T-helper 17 cell (primary cell): ENCODE data around the gene AHSP. TPM values are rescaled to one million over a fixed set of nuclear protein-coding genes. Genes with fewer than 3 reads are reported as not detected.
"Not testable (repeated sequence)": the region's sequence is repeated elsewhere in the genome, so short reads cannot be mapped to it uniquely, and the experiment has no call there.

Source experiments
- ATAC-seq: fragments of 150-1000 bp; cut with Tn5 transposase; 2 replicates; pipeline ENCODE4 v1.10.0; 2021; ENCODE audit warnings: mild to moderate bottlenecking, moderate library complexity
- DNase-seq, 3 donors: peaks; one replicate each; pipeline versions ENCODE4 v3.0.0 to v3.0.0-alpha.2; 2020 to 2021
- H3K9me3 ChIP-seq: one replicate; pipeline ENCODE4 v1.7.0; 2013; ENCODE audit warnings: low read length, mild to moderate bottlenecking; ENCODE audit not compliant: control insufficient read depth, poor library complexity, severe bottlenecking
- H3K27ac Mint-ChIP-seq: one replicate; pipeline ENCODE4 v1.8.0; 2022; ENCODE audit warnings: mild to moderate bottlenecking, moderate library complexity, mixed read lengths
- H3K27me3 Mint-ChIP-seq: one replicate; pipeline ENCODE4 v1.8.0; 2022; ENCODE audit warnings: mixed read lengths
- H3K36me3 Mint-ChIP-seq: one replicate; pipeline ENCODE4 v1.8.0; 2022; ENCODE audit warnings: low read depth, mixed read lengths
- H3K4me1 Mint-ChIP-seq: one replicate; pipeline ENCODE4 v1.8.0; 2022; ENCODE audit warnings: mild to moderate bottlenecking, mixed read lengths
- H3K4me3 Mint-ChIP-seq: one replicate; pipeline ENCODE4 v1.8.0; 2022; ENCODE audit warnings: mild to moderate bottlenecking, moderate library complexity, mixed read lengths
- total RNA-seq, 4 donors: library from RNA in 2 of 4; stranded (reverse) in 2 of 4; gene quantifications; one replicate each; pipeline ENCODE4 v1.2.3 and lab custom pipeline; 2022 to 2026

Gene AHSP
- total RNA-seq, 2 donors from 2014 or later = not detected

DNA sequence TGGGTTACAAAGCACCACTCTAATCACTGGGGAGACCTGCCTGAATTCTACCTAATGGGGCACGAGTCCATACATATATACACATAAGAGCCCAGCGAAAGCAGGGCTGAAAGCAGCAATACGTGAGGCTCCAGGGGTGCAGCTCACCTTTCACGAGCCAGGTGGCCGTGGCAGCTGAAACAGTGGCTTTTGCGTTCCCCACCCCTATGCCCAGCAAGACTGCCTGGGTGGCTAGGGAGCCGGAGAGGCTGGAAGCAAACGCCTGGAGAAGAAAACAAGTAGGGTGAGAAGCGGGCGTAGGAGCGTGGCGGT, 20.1 kb upstream of the AHSP start:
- no peaks in the 10 kb centered on the region for H3K9me3 ChIP-seq
- Mint-ChIP-seq H3K4me1 (peaks cover 27% of the 10 kb centered on the region), H3K27ac (peak overlapping the region; percentile 94), H3K4me3 (peak overlapping the region; percentile 95), H3K36me3 (peaks cover 4% of the 10 kb centered on the region), H3K27me3 (no peaks in the 10 kb centered on the region)
- ATAC-seq = peak; percentile 44
- DNase-seq = no peak

DNA sequence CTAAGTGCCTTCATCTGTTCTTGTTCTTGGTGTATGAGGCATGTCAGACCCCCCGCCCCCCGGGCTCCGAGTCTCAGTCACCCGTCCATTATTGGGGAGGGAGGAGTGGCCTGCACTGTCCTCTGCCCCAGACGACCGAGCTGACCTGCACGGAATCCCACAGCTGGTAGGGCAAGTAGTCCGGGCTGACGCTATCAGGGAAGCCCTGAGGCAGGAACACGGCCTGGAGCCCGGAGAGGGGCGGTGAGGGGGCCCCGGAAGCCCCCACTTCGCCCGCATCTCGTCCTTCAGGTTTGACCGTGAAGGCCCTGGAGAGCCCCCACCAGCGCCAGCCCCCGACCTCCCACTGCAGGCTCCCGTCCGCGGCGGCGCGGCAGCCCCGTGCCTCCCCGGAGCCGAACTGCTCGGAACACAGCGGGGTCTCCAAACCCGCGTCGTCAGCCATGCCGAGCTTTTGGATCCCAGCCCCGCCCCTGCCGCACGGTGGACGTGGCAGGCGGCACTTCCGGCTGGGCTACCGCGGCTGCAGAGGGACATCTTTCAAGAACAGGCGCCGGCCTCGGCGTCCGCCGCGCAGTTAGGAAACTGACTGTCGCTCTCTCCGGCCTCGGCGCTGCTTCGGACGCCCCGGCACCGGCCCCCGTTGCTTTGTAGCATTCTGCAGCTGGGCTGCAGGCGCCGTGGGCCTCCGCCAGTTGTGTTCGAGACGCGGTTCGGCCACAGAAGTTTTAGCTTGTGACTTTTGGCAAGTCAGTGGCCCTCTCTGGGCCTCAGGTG, 19.6 kb upstream of the AHSP start, which contains the start of gene RUSF1:
Gene RUSF1 (minus strand): TSS at position 463 of the 777 bp plus-strand sequence. CDS start 18 bp downstream, at position 445.
- H3K9me3 ChIP-seq = no peaks in the 10 kb centered on the region
- peak; percentile 53 to 65 (median 65) for DNase-seq
- peak within 1 kb of the TSS; percentile 94 for H3K27ac Mint-ChIP-seq
- peaks cover 4% of the 10 kb centered on the region for H3K36me3 Mint-ChIP-seq
- H3K4me3 Mint-ChIP-seq = peak within 1 kb of the TSS; percentile 95
- peak; percentile 89 for ATAC-seq
- no peaks in the 10 kb centered on the region for H3K27me3 Mint-ChIP-seq
- H3K4me1 Mint-ChIP-seq = peaks cover 27% of the 10 kb centered on the region

DNA sequence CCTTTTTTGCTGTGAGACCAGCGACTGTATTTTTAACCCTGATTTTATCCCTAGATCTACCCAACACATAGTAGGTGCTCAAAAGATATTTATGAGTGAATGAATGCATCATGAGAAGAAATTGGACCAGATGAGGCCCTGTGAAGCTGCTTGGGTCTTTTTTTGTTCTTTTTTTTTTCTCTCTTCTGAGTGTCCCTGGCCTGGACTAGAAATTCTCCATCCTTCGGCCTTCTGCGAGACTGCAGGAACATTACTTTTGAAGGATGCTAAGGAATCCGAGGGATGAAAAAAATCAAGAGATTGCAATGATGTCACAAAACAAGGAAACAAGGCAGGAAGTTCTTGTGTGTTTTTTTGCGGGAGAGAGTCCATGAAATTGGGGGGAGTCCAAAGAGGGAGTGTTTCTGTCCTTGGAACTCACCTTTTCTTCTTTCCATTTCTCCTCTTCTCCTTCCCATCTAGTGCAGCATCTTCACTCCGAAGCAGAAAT, 18.9 kb upstream of the AHSP start:
- H3K9me3 ChIP-seq = no peaks in the 10 kb centered on the region
- DNase-seq (no peak), ATAC-seq (peak; percentile 9)
- H3K27me3 Mint-ChIP-seq = no peaks in the 10 kb centered on the region
- peaks cover 27% of the 10 kb centered on the region for H3K4me1 Mint-ChIP-seq
- peak overlapping the region; percentile 94 for H3K27ac Mint-ChIP-seq
- peak overlapping the region; percentile 95 for H3K4me3 Mint-ChIP-seq
- peaks cover 4% of the 10 kb centered on the region for H3K36me3 Mint-ChIP-seq

DNA sequence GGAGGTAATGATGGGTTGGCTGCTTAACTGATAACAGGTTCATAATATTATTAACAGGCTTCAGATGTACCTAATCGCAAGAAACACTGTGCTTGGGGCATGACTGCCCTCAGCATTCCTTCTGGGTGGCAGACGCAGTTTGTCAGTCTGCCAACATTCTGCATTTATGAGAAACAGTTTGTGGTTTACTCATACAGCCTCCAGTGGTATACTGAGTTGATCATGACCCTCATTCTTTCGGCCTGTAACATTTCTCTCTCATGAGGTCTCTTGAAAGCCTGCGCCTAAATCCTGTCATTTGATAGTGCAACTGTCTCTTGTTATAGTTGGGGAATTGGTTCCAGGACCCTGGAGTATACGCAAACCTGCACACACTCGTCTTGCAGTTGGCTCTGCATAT, 14.6 kb upstream of the AHSP start:
- Mint-ChIP-seq H3K27ac (no peak overlapping the region), H3K4me3 (no peak overlapping the region), H3K36me3 (peaks cover 2% of the 10 kb centered on the region), H3K4me1 (peaks cover 12% of the 10 kb centered on the region), H3K27me3 (peaks cover 4% of the 10 kb centered on the region)
- no peak for ATAC-seq
- H3K9me3 ChIP-seq = peaks cover 3% of the 10 kb centered on the region
- DNase-seq = no peak

DNA sequence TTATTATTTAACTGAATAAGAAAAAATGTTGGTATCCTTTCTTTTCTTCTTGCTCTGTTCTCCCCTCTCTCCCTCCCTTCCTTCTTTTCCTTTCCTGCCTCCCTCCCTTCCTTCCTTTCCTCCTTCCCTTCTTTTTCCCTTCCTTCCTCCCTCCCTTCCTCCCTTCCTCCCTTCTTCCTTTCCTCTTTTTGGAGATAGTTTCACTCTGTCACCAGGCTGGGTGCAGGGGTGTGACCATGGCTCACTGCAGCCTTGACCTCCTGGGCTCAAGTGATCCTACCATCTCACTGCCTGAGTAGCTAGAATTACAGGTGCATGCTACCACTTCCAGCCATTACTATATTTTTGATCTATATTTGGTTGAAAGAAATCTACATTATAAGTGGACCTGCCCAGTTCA, 13.8 kb upstream of the AHSP start:
- no peak for DNase-seq
- ATAC-seq = no peak
- Mint-ChIP-seq H3K4me3 (no peak overlapping the region), H3K27me3 (peaks cover 4% of the 10 kb centered on the region), H3K27ac (no peak overlapping the region), H3K4me1 (peaks cover 9% of the 10 kb centered on the region), H3K36me3 (peaks cover 2% of the 10 kb centered on the region)
- peaks cover 3% of the 10 kb centered on the region for H3K9me3 ChIP-seq

DNA sequence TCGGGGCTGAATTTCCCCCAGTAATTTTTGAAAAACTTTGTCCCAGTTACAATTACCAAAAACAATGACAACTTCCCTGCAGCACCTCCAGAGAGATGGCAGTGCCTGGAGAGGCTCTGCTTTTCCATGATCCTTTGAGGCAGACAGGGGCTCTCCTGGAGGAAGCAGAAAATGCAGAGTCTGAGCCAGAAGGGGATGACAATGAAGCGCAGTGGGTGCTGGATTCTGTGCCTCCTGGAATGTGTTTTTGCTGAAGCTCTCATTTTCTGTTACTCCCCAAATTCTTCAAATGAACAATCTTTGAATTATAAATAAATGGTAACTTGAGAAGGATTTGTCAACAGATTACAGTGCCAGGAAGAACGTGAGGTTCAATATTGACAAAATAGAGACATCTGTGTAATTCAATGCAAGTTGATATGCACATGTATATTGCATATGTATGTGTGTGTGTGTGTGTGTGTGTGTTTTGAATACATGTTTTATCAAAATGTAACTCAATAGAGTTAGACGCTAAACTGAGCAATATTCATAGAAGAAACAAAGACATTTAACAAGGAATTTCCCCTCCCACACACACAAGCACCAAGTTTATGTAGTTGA, 9.8 kb upstream of the AHSP start:
- Mint-ChIP-seq H3K4me1 (peaks cover 2% of the 10 kb centered on the region), H3K27me3 (peaks cover 4% of the 10 kb centered on the region), H3K36me3 (peaks cover 2% of the 10 kb centered on the region), H3K27ac (no peak overlapping the region), H3K4me3 (no peak overlapping the region)
- no peak for ATAC-seq
- peaks cover 3% of the 10 kb centered on the region for H3K9me3 ChIP-seq
- DNase-seq = no peak

DNA sequence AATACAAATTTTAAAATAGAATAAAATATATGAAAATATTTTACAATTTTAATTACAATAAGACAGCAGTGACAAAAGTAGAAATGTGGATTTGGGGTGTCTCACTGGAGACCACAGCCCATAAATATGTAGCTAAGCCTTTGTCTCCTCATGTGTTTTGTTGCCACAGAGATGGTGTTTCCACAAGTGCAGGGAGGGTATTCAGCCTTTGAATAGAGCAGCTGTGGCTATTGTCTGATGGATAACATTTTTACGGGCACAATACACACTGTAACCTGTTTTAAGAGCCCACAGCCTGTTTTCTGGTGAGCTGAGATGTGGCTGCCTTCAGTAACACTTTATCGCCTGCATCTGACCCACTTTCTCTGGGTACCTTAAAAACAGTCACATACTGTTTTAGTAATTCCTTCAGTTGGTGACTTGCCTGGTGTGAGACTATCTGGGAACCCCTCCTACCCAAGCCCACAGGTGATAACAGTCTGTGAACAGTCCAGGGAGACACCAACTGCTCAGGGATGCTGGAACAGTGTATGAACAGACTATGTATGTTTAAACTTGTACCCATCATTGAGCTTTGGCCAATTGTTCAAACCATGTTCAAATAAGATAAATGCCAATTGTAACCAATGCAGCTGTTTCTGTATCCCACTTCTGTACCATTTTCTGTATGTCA, 7.8 kb upstream of the AHSP start:
- Mint-ChIP-seq H3K4me3 (no peak overlapping the region), H3K27ac (no peak overlapping the region), H3K36me3 (peaks cover 2% of the 10 kb centered on the region), H3K27me3 (peaks cover 4% of the 10 kb centered on the region), H3K4me1 (no peaks in the 10 kb centered on the region)
- peaks cover 3% of the 10 kb centered on the region for H3K9me3 ChIP-seq
- ATAC-seq (no peak), DNase-seq (no peak)

DNA sequence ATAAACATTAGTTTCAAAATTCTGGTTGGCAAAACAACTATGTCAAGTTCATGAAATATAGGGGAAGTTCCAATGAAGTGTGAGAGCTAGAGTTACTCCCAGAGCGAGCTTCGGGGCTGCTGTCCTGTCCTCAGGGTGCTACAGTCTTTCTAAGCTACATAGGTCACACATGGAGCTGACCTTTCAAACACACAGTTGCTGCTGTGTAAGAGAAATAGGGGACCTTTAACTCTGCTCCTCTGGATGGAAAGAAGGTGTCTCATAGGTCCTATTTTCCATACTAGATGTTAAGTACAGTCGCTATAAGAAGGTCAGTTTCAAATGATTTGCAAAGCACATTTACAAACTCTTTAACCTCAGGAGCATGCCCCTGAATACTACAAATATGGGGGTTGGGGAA, 6.3 kb upstream of the AHSP start:
- ATAC-seq (no peak), DNase-seq (no peak)
- H3K9me3 ChIP-seq = peaks cover 3% of the 10 kb centered on the region
- H3K4me1 Mint-ChIP-seq = no peaks in the 10 kb centered on the region
- no peak overlapping the region for H3K27ac Mint-ChIP-seq
- no peak overlapping the region for H3K4me3 Mint-ChIP-seq
- peaks cover 2% of the 10 kb centered on the region for H3K36me3 Mint-ChIP-seq
- peaks cover 4% of the 10 kb centered on the region for H3K27me3 Mint-ChIP-seq

DNA sequence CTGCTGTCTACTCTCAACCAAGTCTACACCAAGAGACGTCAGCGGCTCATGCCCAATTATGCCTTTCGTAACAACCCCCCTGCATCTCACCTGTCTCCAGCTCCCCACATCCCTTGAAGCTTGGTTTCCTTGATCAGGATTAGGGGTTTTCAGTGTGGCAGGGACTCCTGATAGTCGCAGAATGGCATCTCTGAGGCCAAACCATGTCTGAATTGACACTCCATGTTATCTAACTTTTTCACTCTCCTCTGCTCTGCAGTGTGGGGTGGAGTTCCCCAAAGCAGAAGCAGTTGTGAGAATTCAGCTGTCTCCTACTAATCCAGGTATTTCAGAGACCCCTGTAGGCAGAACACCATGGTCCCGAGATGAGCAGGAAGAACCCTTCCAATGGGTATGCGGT, 5.6 kb upstream of the AHSP start:
- H3K27me3 Mint-ChIP-seq = peaks cover under 1% of the 10 kb centered on the region
- ATAC-seq (no peak), DNase-seq (no peak)
- no peaks in the 10 kb centered on the region for H3K4me1 Mint-ChIP-seq
- H3K27ac Mint-ChIP-seq = no peak overlapping the region
- H3K36me3 Mint-ChIP-seq = no peaks in the 10 kb centered on the region
- H3K4me3 Mint-ChIP-seq = no peak overlapping the region
- peaks cover 3% of the 10 kb centered on the region for H3K9me3 ChIP-seq

DNA sequence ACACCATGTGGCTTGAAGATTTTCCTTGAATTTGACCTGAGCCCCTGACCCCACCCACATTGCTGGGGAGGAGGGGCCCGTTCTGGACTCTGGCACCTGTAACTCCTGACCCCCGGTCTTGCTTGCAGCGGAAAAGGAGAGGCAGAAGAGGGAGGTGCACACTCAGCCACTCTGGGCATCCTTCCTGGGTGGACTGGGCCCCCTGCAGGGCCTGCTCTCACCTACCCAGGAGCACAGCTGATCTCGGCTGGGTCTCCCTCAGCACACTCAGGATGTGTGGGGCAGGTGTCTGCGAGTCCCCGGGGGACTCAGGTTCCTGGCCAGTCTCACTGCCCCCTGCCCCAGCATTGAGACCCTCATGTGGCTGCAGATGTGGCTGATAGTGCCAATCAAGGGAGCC, 3.9 kb upstream of the AHSP start:
- not testable (repeated sequence) for H3K9me3 ChIP-seq, H3K4me1 Mint-ChIP-seq, H3K36me3 Mint-ChIP-seq, H3K27ac Mint-ChIP-seq, DNase-seq, ATAC-seq, H3K4me3 Mint-ChIP-seq
- peaks cover 13% of the 10 kb centered on the region for H3K27me3 Mint-ChIP-seq

DNA sequence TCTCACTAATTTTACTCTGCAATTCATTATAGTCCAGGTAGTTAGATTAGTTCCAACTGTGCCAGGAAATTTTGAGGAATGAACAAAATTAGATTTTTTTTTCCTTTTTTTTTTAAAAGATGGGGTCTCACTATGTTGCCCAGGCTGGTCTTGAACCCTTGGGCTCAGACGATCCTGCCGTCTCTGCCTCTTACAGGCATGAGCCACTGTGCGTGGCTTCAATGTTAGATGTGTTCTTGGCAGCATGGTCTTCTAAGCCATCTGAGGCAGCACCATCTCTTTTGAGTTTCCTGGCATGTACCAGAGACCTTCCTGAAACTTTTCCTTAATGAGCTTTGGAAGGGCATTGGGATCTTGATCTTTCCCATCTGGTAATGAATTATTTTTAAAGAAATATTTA, 2.6 kb upstream of the AHSP start:
- no peak for ATAC-seq

DNA sequence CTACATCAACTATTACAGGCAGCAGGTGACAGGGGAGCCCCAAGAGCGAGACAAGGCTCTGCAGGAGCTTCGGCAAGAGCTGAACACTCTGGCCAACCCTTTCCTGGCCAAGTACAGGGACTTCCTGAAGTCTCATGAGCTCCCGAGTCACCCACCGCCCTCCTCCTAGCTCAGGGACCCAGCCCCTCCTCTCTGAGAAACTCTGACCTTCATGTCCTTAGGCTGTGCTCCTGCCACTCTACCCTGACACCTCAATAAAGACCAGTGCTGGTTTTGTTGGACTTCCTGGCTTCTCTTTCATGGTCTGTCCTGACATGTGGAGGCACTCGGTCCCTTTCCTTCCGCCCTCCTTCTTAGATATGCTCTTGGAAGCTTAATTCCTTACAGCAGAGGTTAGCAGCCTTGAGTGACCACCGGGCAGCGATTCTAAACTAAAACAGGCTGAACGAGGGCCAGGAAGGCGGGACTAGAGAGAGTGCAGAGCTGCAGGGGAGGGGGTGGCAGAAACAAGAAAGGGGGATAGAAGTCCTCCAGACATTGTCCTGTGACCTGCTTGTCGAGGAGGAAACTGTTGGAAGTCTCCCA, 915 bp downstream of the AHSP start:
- ATAC-seq = no peak
- peaks cover 18% of the 10 kb centered on the region for H3K27me3 Mint-ChIP-seq
- H3K36me3 Mint-ChIP-seq = no peaks in the 10 kb centered on the region
- H3K4me3 Mint-ChIP-seq = peak overlapping the region; percentile 26
- no peak for DNase-seq
- no peak overlapping the region for H3K27ac Mint-ChIP-seq
- H3K9me3 ChIP-seq = no peaks in the 10 kb centered on the region
- H3K4me1 Mint-ChIP-seq = peaks cover 8% of the 10 kb centered on the region

More for the DNA sequence above, 2.6 kb upstream of the AHSP start:
- Mint-ChIP-seq H3K4me3 (no peak overlapping the region), H3K36me3 (no peaks in the 10 kb centered on the region), H3K4me1 (peaks cover 8% of the 10 kb centered on the region), H3K27me3 (peaks cover 18% of the 10 kb centered on the region), H3K27ac (no peak overlapping the region)
- DNase-seq = no peak
- no peaks in the 10 kb centered on the region for H3K9me3 ChIP-seq
